Measurements from ENCODE around the gene PTGIS. TPM values are rescaled to one million over a fixed set of nuclear protein-coding genes. Genes with fewer than 3 reads are reported as not detected.

Gene PTGIS
- total RNA-seq, 4 donors from 2014 or later, result 75.3 to 169 (median 137) TPM

- TF ChIP-seq POLR2AphosphoS5 (IDR thresholded peaks at IDR 0.05) (no peak), POLR2A (IDR thresholded peaks at IDR 0.05) (no peak), EP300 (IDR thresholded peaks at IDR 0.05) (no peak), CTCF (IDR thresholded peaks at IDR 0.05) (no peak)
- no peak for ATAC-seq
- Histone ChIP-seq H3K4me3 (no peak overlapping the region), H3K4me1 (peaks cover 0 to 88% (median 26%) of the 10 kb centered on the region in 3 donors), H3K9me3 (peaks cover 0 to 7% (median 0%) of the 10 kb centered on the region in 3 donors), H3K27me3 (no peaks in the 10 kb centered on the region), H3K36me3 (no peaks in the 10 kb centered on the region), H3K27ac (peak overlapping the region in 3 of 4 donors; percentile 75 to 79 (median 76))
- WGBS, 2 donors (ENCODE audit: low coverage in 1 of 2), result 66 to 93% methylated on average over 3 to 4 of the region's 4 CpGs
Observed at GRCh38 chr20:49583343-49583668, 15.4 kb upstream of the PTGIS start.

- TF ChIP-seq POLR2AphosphoS5 (IDR thresholded peaks at IDR 0.05) (no peak), POLR2A (IDR thresholded peaks at IDR 0.05) (no peak), EP300 (IDR thresholded peaks at IDR 0.05) (no peak), CTCF (IDR thresholded peaks at IDR 0.05) (no peak)
- H3K4me1 ChIP-seq, result peaks cover 0 to 81% (median 26%) of the 10 kb centered on the region in 3 donors
- H3K4me3 ChIP-seq, result no peak overlapping the region
- 73 to 93% methylated on average over 3 to 10 of the region's 10 CpGs for WGBS, 2 donors (ENCODE audit: low coverage in 1 of 2)
- H3K27me3 ChIP-seq, result no peaks in the 10 kb centered on the region
- no peak for ATAC-seq
- H3K36me3 ChIP-seq, result no peaks in the 10 kb centered on the region
- peak overlapping the region in 3 of 4 donors; percentile 75 to 79 (median 76) for H3K27ac ChIP-seq
- peaks cover 0 to 7% (median 0%) of the 10 kb centered on the region in 3 donors for H3K9me3 ChIP-seq
Observed at GRCh38 chr20:49582413-49583334, 14.7 kb upstream of the PTGIS start.

GRCh38 chr20:49581482-49581881, 13.5 kb upstream of the PTGIS start:
- Histone ChIP-seq H3K27ac (peak overlapping the region in 3 of 4 donors; percentile 75 to 85 (median 79)), H3K27me3 (no peaks in the 10 kb centered on the region), H3K4me1 (peaks cover 0 to 69% (median 26%) of the 10 kb centered on the region in 3 donors), H3K9me3 (peaks cover 0 to 7% (median 0%) of the 10 kb centered on the region in 3 donors), H3K4me3 (no peak overlapping the region), H3K36me3 (no peaks in the 10 kb centered on the region)
- 100% methylated on average over 1 of the region's 1 CpG for WGBS, 2 donors (ENCODE audit: low coverage in 1 of 2)
- TF ChIP-seq POLR2AphosphoS5 (IDR thresholded peaks at IDR 0.05), result no peak
- no peak for TF ChIP-seq POLR2A (IDR thresholded peaks at IDR 0.05)
- TF ChIP-seq EP300 (IDR thresholded peaks at IDR 0.05), result no peak
- no peak for TF ChIP-seq CTCF (IDR thresholded peaks at IDR 0.05)
- no peak for ATAC-seq

GRCh38 chr20:49580813-49581174, 12.9 kb upstream of the PTGIS start:
- H3K9me3 ChIP-seq, result peaks cover 0 to 7% (median 0%) of the 10 kb centered on the region in 3 donors
- no peak for ATAC-seq
- H3K4me1 ChIP-seq, result peaks cover 0 to 65% (median 26%) of the 10 kb centered on the region in 3 donors
- no peaks in the 10 kb centered on the region for H3K27me3 ChIP-seq
- TF ChIP-seq POLR2A (IDR thresholded peaks at IDR 0.05), result no peak
- no peak for TF ChIP-seq POLR2AphosphoS5 (IDR thresholded peaks at IDR 0.05)
- TF ChIP-seq CTCF (IDR thresholded peaks at IDR 0.05), result no peak
- H3K36me3 ChIP-seq, result no peaks in the 10 kb centered on the region
- peak overlapping the region; percentile 49 to 85 (median 77) for H3K27ac ChIP-seq
- no peak overlapping the region for H3K4me3 ChIP-seq
- 0 to 40% methylated on average over 1 of the region's 1 CpG for WGBS, 2 donors (ENCODE audit: low coverage in 1 of 2)

Measured in gastroesophageal sphincter (tissue), 4 donors.